Ascending aorta (tissue), 2 donors: ENCODE data around the gene GPR17. TPM values are rescaled to one million over a fixed set of nuclear protein-coding genes. Genes with fewer than 3 reads are reported as not detected.

Experiments used
- DNase-seq, 2 donors: peaks; one replicate each; pipeline ENCODE4 v3.0.0-alpha.2; 2019; ENCODE audit warnings: low spot score in 2 of 2
- H3K27ac ChIP-seq, 2 donors: fragments of 200-600 bp; sonication (generic); one replicate each; pipeline ENCODE4 v1.5.1; 2016 to 2017; ENCODE audit warnings: mild to moderate bottlenecking in 1 of 2
- H3K27me3 ChIP-seq: fragments of 200-600 bp; sonication (generic); one replicate; pipeline ENCODE4 v1.5.1; 2017
- H3K36me3 ChIP-seq, 2 donors: fragments of 200-600 bp; sonication (generic); one replicate each; pipeline ENCODE4 v1.5.1; 2016
- H3K4me1 ChIP-seq, 2 donors: fragments of 200-600 bp; sonication (generic); one replicate each; pipeline ENCODE4 v1.5.1; 2016 to 2017; ENCODE audit warnings: mild to moderate bottlenecking in 1 of 2
- H3K4me3 ChIP-seq, 2 donors: fragments of 200-600 bp; sonication (generic); one replicate each; pipeline ENCODE4 v1.5.1; 2016 to 2017; ENCODE audit warnings: mild to moderate bottlenecking in 1 of 2
- H3K9me3 ChIP-seq, 2 donors: fragments of 200-600 bp; sonication (generic); one replicate each; pipeline ENCODE4 v1.5.1; 2016
- CTCF ChIP-seq, 3 experiments: fragments of 200-600 bp in 2 of 3; fragments of 450-650 bp in 1 of 3; sonication (generic) in 2 of 3; IDR thresholded peaks; one replicate each; pipeline ENCODE4 v1.5.1; 2016 to 2019; ENCODE audit warnings: antibody characterized with exemption in 3 of 3, mild to moderate bottlenecking in 1 of 3, moderate library complexity in 1 of 3
- intact Hi-C: fragments of 100-400 bp; cut with DNase I; formaldehyde crosslinking; loops from one replicate; pipeline ENCODE4 v1.15.1; 2023
- total RNA-seq: library from RNA; depleted of rRNA; stranded (reverse); fragments of >200 nt; gene quantifications from one replicate; pipeline ENCODE4 v1.1.0, GENCODE V29; 2016

The GPR17 gene
- total RNA-seq, 1 donor from 2014 or later, result not detected

DNA sequence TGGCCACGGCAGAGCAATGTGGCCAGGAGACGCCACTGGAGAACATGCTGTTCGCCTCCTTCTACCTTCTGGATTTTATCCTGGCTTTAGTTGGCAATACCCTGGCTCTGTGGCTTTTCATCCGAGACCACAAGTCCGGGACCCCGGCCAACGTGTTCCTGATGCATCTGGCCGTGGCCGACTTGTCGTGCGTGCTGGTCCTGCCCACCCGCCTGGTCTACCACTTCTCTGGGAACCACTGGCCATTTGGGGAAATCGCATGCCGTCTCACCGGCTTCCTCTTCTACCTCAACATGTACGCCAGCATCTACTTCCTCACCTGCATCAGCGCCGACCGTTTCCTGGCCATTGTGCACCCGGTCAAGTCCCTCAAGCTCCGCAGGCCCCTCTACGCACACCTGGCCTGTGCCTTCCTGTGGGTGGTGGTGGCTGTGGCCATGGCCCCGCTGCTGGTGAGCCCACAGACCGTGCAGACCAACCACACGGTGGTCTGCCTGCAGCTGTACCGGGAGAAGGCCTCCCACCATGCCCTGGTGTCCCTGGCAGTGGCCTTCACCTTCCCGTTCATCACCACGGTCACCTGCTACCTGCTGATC lies 4.9 kb downstream of the GPR17 start:
- Histone ChIP-seq H3K27ac (peak overlapping the region; percentile 40 to 58), H3K36me3 (peaks cover 32 to 39% of the 10 kb centered on the region in 2 donors), H3K4me3 (no peak overlapping the region), H3K27me3 (no peaks in the 10 kb centered on the region), H3K4me1 (peaks cover 18 to 51% of the 10 kb centered on the region in 2 donors), H3K9me3 (no peaks in the 10 kb centered on the region)
- no peak for DNase-seq
- no peak for TF ChIP-seq CTCF (IDR thresholded peaks at IDR 0.05)
- intact Hi-C loops, result loop anchor here (1.0 to 5.0 kb wide), 2 partner anchors 24 to 84 kb away; partner anchors contain the start of gene LIMS2

DNA sequence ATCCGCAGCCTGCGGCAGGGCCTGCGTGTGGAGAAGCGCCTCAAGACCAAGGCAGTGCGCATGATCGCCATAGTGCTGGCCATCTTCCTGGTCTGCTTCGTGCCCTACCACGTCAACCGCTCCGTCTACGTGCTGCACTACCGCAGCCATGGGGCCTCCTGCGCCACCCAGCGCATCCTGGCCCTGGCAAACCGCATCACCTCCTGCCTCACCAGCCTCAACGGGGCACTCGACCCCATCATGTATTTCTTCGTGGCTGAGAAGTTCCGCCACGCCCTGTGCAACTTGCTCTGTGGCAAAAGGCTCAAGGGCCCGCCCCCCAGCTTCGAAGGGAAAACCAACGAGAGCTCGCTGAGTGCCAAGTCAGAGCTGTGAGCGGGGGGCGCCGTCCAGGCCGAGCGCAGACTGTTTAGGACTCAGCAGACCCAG lies 5.4 kb downstream of the GPR17 start:
- H3K36me3 ChIP-seq, result peaks cover 35 to 38% of the 10 kb centered on the region in 2 donors
- intact Hi-C loops, result loop anchor here (5.0 kb wide), 1 partner anchor 84 kb away; no protein-coding TSS in a partner anchor
- DNase-seq, result no peak
- H3K9me3 ChIP-seq, result no peaks in the 10 kb centered on the region
- no peak overlapping the region for H3K4me3 ChIP-seq
- peak overlapping the region; percentile 46 to 58 for H3K27ac ChIP-seq
- TF ChIP-seq CTCF (IDR thresholded peaks at IDR 0.05), result no peak
- peaks cover 18 to 51% of the 10 kb centered on the region in 2 donors for H3K4me1 ChIP-seq
- H3K27me3 ChIP-seq, result no peaks in the 10 kb centered on the region

DNA sequence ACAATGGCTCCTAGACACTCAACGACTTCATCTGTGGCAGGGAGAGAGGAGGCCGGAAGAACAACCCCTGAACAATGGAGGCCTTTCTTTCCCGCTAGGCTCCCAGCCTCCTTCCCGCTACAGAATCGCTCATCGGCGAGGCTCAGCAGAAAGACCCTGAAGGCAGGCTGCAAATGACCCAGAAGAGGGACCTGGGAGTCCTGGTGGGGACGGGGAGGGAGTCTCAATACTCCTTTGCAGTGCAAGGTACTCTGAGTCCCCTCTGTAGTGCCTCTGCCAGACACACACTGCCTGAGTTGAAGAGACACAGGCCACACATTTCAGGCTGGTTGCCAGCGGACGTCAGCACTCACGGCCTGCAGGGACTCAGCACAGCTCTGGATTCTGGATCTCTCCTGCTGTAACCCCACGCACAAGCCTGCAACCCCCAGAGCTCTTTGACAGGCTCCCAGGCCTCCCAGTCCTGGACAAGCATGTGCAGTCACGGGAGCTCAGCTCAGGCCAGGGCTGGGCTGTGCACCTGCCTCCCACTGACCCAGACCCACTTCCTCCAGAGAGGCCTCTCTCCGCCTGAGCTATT lies 6.1 kb downstream of the GPR17 start:
- H3K4me1 ChIP-seq, result peaks cover 14 to 46% of the 10 kb centered on the region in 2 donors
- intact Hi-C loops, result loop anchor here (5.0 kb wide), 1 partner anchor 85 kb away; no protein-coding TSS in a partner anchor

GRCh38 chr2:127652786-127653357 lies 6.9 kb downstream of the GPR17 start:
- DNase-seq, result no peak
- Histone ChIP-seq H3K27ac (peak overlapping the region in 1 of 2 donors; percentile 46), H3K27me3 (no peaks in the 10 kb centered on the region), H3K4me1 (peaks cover 8 to 39% of the 10 kb centered on the region in 2 donors), H3K9me3 (no peaks in the 10 kb centered on the region), H3K36me3 (peaks cover 47 to 49% of the 10 kb centered on the region in 2 donors), H3K4me3 (no peak overlapping the region)
- no peak for TF ChIP-seq CTCF (IDR thresholded peaks at IDR 0.05)
- intact Hi-C loops, result loop anchor here (5.0 kb wide), 1 partner anchor 86 kb away; no protein-coding TSS in a partner anchor

More for the DNA sequence above, 6.1 kb downstream of the GPR17 start:
- no peak for DNase-seq
- no peaks in the 10 kb centered on the region for H3K9me3 ChIP-seq
- no peak for TF ChIP-seq CTCF (IDR thresholded peaks at IDR 0.05)
- no peak overlapping the region for H3K4me3 ChIP-seq
- peaks cover 41 to 44% of the 10 kb centered on the region in 2 donors for H3K36me3 ChIP-seq
- H3K27me3 ChIP-seq, result no peaks in the 10 kb centered on the region
- peak overlapping the region in 1 of 2 donors; percentile 46 for H3K27ac ChIP-seq

DNA sequence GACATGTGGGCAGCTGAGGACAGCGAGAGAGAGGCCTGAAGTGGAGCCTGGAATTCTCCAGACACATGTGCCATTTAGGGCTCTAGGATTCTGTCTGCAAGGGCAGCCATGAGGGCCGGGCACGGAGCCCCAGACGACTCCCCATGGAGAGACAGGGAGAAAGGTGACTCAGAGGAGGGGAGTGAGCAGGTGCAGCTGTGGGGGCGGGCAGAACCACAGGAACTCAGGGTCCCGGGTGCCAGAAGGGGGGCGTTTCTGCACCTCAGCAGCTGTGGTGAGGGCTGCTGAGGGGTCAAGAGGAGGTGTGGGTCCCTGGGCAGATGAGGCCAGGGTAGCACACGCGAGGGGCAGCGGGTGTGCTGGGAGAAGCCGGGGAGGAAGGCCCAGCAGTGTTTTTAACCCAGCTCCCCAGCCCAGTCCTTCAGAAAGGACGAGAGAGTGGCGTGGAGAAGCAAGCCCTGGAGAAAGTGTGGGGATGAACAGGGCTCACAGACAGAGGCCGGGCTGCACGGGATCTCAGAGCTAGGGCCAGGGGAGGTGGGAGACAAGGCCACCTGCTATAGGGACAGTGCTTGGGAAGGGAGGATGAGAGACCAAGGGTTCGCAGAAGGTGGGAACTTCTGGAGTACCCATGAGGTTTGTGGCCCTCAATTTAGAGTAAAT lies 7.6 kb downstream of the GPR17 start:
- Histone ChIP-seq H3K4me1 (peaks cover 9 to 39% of the 10 kb centered on the region in 2 donors), H3K27me3 (no peaks in the 10 kb centered on the region), H3K9me3 (no peaks in the 10 kb centered on the region), H3K4me3 (no peak overlapping the region), H3K36me3 (peaks cover 47 to 53% of the 10 kb centered on the region in 2 donors), H3K27ac (peak overlapping the region in 1 of 2 donors; percentile 46)
- no peak for TF ChIP-seq CTCF (IDR thresholded peaks at IDR 0.05)
- DNase-seq, result no peak
- intact Hi-C loops, result loop anchor here (5.0 kb wide), 1 partner anchor 86 kb away; no protein-coding TSS in a partner anchor
